GM19452 (cell line): ENCODE data around the gene SYNM.

Experiments
- ATAC-seq: cut with Tn5 transposase; IDR thresholded peaks from one replicate; pipeline ENCODE4 v1.9.1; 2021; ENCODE audit not compliant: unreplicated experiment

Gene SYNM

DNA sequence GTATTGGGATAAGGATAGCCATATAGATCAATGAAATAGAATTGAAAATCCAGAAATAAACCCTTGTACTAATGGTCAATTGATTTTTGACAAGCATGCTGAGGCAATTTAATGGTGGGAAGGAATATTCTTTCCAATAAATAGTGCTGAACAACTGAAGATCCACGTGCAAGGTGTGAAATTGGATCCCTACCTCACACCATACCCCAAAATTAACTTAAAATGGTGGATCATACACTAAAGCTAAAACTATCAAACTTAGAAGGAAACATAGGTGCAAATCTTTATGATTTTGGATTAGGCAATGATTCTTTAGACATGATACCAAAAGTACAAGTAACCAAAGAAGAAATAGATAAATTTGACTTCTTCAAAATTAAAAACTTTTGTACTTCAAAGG is 22.1 kb upstream of the SYNM start:
- no peak for ATAC-seq

DNA sequence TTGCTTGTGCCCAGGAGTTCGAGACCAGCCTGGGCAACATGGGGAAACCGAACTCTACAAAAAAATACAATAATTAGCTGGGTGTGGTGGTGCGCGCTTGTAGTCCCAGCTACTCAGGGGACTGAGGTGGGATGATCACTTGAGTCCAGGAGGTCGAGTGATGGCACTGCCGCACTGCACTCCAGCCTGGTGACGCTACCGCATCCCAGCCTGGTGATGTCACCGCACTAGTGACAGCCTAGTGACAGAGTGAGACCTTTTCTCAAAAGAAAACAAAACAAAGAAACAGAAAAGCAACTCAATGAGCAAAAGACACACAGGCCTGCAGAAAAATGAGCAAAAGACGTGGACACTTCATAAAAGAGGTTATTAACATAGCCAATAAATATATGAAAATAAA is 19.9 kb upstream of the SYNM start:
- no peak for ATAC-seq

DNA sequence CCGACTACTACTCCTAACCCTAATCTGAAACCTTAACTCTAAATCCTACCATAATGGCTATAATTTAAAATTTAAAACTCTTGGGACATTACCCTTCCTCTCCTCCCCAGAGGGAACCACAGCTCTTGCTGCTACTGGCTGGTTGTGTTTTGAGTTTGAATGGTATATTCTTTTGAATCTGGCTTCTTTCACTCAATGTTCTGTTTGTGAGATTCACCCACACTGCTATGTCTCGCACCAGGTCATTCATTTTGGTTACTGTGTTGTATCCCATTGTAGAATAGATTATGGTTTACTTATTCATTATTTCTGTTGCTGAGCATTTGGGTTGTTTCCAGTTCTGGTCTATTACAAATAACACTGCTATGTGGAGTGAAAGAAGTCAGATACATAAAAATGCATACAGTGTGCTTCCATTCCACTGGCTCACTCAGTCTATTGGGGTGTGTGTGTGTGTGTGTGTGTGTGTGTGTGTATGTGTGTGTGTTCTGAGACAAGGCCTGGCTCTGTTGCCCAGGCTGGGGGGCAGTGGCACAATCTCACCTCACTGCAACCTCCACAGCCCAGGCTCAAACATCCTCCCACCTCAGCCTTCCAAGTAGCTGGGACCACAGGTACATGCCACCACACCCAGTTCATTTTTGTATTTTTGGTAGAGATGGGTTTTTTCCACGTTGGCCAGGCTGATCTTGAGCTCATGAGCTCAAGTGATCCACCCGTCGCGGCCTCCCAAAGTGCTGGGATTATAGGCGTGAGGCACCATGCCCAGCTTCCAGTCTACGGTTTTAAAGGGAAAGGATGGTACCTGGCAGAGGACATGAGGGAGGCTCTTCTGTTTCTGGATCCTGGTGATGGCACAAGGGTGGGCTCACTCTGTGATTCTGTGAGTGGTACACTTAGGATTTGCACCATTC is 19.2 kb upstream of the SYNM start:
- ATAC-seq, result no peak

DNA sequence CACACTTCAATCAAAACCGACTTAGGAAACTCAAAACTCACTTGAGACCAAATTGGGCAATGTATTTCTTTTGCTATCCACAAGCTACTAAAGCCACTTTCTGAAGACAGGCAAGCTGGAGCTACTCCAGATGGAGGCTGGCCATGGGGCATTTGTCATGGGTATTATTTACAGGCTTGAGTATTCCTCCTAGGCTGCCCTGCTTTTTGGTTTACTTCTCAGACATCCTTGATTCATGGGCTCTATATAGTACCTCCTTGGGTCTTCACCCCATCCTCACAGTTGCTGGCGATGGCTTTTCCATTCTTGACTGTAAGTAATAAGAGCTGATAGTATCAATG is 18.6 kb upstream of the SYNM start:
- no peak for ATAC-seq

DNA sequence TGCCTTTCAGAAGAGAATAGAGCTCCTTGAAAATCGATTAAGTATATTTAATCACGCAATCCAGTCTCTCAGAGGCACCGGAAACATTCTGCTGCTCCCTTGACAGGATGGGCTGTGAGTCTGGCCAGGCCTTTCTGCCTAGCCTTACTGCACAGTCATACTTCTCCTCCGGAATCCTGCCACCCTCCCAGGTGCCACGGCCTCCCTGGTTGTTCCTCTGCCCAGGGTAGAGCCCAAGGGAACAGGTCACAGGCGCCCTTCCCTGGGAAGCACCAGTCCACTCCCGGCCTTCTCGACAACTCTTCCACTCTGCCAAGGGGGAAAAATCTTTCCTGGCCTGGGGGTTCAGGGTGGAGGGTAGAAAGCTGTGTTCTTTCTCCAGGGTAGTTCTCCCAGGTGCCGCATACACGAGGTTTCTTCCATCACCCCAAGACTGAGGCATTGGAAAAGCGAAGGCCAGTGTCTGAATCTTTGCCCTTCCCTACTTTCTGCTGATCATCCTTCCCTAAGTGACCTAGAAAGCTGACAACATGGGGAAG is 17.4 kb upstream of the SYNM start:
- ATAC-seq, result no peak

DNA sequence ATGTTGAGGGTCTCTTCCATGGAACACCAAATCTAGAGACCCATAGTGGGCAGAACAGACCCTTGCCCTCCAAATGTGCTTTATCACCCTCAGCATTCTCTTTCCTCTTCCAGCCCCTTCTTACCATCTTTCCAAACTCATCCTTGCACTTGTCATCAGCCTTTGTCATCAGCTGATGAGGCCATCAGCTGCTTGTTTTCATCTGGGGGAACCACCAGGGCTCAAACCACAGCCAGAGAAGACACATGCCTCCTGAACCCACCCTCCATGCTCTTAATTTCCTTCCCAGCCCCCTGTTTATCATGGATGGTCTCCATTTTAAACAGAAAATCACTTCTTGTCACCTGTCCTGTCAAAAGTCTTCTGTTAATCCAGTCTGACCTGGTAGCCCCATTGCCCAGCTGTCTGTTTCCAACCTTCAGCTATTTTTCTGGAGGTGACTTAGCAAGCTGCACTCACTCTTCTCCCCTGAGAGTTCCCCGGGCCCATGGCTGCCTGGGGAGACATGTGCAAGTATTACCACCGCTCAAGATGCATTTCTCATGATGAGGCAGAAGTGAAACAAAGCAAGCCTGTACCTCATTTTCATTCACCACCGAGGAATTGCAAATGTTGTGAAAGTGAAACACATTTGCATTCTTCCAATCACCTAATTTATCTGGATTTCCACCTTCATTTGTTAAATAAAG is 14.7 kb upstream of the SYNM start:
- ATAC-seq, result peak; percentile 100

DNA sequence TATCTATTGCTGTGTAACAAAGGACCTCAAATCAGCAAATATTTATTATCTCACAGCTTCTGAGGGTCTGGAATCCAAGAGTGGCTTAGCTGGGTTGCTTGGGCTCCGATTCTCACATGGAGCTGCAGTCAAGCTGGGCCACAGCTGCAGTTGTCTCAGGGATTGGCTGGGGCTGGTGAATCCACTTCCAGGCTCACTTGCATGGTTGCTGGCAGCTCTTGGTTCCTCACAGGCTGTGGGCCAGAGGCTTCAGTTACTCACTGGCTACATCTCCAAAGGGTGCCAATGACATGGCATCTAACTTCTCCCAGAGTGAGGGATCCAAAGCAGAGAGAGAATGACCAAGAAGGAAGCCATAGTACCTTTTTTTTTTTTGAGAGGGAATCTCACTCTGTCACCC is 13.9 kb upstream of the SYNM start:
- ATAC-seq, result no peak

DNA sequence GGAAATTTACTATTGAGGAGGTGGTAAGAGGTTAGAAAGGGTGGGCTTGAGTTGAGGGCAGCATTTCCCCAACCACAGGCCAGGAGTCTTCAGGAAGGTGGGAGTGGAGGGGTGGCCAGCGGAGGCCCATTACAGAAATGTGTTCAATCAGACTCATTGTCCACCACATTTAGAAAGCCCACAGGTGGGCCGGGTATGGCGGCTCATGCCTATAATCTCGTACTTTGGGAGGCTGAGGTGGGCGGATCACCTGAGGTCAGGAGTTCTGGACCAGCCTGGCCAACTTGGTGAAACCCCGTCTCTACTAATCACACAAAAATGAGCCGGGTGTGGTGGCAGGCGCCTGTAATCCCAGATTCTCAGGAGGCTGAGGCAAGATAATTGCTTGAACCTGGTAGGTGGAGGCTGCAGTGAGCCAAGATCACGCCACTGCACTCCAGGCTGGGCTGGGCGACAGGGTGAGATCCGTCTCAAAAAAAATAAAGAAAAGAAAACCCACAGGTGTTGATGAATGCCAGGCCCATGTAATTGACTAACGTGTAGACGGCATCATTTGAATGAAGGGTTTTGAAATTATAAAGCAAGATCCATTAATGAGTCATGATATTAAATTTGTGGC is 12.2 kb upstream of the SYNM start:
- no peak for ATAC-seq

DNA sequence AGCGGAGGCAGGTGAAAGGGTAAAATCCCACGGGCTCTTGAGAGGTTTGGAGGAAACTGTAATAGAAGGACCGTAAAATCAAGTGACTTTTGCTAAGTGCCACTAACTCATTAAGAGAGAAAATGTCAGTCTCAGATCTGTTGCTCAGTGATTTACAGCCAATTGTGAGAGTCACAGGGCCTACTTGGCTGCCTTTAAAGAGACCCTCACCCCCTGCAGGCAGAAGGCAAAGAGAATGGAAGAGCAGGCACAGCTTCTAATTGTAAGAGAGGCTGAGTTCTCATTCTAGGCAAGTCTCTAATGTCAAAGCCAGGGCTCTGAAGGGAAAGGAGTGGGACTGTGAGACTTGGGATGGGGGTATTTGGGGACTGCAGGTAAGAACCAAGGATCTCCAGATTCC is 9.3 kb upstream of the SYNM start:
- ATAC-seq, result no peak

DNA sequence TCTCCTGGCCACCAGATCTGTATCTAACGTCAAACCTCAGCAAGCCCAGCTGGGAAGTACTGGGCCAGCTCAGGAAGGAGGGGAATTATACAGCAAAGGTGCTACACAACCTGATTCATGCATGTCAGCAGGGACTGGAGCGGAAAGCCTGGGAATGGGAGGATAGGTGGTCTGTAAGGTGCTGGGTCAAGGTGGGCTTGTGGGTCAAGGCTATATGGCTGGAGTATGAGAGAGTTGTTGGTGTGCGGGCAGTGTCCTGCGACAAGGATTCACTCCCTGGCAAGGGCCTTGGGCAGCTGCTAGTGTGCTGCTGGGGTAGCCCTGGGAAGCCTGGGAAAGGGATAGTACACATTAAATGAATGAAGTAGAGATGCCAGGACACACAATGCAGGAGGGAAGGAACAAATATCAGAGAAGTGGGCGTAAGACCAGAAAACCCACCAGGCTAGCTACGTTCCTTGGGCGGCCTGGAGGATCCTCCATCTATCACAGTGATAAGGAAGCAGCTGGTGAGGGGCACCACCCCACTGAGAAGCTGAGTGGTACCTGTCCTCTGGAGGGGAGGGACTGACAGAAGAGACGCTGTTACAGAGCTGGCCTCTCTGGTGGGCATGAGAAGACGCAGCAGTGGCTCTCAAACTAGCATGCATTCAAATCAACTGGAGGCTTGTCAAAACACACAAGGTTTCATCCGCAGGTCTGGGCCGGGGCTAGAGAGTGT is 8.5 kb upstream of the SYNM start:
- ATAC-seq, result no peak

DNA sequence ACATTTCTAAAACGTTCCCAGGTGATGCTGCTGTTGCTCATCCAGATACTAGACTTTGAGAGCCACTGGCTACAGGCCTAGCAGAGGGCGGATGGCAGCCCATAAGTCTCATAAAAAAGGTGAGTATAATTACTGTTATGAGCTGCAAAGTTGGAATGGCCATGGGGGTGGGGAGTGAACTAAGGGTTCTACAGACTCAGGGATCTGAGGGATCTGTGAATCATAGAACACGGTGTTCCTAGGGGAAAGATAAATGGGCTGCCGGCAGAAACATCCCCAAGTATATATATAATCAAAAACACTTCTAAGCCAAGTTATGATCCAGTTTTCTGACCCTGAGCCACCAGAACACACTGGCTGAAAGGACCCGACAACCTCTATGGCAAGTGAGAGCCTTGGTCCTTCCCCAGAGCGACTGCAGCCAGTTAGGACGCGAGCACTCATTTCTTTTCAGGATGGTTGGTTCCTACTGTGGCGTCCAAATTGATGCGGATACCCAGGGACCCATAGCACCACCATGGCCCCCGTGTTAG is 7.9 kb upstream of the SYNM start:
- ATAC-seq, result no peak

DNA sequence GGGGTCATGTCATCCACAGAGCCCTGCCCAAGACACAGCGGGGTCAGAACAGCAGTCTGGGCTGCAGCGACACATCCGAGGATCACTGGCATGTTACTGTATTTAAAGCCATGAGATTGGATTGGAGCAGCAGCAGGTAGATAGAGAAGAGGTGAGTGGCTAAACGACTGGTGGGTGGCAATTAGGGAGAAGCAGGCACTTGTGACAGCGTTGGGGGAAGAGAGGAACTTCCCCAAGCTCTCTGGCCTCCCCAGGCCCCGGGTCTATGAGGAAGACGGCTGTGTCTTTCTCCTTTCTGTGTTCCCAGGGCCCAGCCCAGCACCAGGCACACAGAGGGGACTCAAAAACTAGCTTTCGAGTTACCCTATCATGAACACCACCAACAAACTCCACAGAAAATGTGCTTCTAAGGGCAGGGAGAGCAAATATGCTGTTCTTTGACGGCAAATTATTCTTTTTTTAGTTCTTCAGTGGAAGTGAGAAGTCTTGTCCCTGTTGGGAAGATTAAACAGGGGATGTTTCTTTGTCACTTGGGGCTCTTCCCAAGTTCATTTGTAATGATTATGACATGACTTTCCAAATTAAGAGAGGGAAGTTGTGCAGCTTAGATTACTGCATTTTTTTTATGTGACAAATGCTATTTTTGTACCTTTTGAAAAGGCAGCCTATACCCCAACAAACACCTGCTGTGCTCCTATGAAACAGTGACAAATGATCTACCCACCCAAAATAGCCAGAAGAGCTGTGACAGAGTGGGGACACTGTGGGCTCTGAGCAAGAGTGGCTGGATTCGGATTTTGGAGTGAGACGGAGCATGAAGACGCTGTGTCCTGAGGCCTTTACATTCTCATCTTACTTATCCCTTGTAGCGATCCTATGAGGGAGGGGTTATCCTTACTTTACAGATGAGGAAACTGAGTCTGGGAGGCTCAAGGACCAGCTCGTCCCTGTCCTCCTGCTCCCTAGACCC is 7.2 kb upstream of the SYNM start:
- ATAC-seq, result no peak

DNA sequence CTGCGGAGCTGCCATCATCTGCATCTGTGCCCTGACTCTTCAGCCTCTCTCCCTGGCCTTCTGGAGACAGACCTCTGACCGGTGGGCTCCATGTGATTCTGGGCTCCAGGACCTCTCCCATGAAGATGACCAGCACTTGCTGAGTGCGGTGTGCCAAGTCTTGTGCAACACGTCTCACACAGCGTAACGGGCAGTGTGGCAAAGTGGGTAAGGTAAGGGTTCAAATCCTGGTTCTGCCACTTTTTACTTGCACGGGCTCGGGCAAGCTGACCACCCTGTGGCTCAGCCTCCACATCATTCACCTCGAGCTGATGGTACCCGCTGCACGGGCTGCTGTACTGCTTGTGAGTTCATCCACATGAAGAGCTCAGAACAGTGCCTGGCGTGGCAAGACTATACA is 6.5 kb upstream of the SYNM start:
- ATAC-seq, result no peak

DNA sequence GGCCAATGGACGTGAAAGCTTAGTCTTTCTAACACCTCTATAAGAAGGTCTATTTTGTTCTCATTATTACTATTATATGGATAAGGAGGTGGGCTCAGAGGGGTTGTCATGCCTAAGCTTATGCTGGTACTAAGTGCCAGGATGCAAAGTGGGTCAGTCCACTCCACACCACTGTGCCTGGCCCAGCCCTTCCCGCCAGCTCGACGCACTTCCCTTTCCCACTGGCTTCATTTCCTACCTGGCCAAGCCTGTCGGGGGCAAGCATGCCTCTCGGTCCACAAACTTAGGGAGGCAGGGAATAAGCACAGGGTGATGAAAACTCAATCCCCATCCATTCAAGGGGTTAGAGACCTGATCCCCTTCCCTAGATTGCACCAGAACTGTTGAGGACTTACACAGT is 5.9 kb upstream of the SYNM start:
- no peak for ATAC-seq

DNA sequence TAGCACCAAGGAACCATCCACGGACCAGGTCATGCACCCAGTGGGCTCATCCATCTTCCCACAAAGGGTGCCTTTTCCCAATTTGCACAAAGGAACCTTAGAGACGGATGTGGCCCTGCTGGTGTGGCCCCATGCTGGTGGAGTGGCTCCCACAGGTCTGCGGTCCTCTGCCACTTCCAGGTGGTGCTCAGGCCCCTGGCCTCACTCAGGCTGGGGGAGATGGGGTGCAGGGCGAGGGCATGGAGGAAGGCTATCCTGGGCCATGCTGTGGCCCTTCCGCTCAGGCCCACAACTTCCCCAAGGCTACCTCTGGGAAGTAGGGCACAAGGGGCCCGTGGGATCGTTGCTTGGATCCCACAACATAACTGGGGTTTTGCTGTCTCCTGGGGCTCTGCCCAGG is 5.2 kb upstream of the SYNM start:
- ATAC-seq, result no peak

DNA sequence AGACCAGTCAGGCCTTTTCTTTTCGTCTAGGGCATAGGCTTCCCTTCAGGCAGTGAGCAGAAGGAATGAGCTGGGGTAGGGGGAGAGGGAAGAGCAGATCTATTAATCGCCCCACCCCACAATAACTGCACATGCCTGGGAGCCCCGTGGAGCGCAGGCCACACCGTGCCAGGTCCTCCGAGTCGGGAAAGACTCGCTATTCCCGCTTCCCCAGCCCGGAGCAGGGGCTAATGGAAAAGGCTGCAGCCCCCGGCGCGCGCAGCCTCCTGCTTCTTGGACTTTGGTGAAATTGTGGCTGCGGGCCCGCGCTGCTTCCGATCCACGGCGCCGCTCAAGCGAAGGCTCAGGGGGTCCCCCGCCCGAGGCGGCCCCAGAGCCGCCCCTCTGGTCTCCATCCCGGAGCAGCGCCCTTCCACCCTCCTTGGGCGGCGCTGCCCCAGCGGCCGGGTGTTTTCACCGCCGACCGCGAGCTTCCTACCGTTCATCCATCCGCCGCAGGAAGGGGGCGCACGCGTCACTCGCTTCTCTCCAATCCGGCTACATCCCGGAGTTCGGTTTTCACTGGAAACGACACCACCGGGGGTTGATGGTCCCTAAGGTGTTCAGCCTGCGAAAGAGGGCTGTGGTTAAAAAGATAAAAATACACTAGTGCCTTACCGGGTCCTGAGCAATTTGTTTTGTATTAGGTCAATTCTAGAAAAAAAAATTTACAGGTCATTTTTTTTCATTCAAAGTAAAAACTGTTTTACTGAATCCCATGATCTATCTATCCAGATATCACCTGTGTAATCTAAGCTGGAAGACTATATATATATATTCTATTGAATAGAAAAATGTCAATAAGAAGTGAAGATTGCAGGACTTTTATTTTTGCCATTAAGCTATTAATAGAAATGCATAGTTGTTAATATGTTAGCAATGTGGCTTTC is 4.4 kb upstream of the SYNM start:
- no peak for ATAC-seq

DNA sequence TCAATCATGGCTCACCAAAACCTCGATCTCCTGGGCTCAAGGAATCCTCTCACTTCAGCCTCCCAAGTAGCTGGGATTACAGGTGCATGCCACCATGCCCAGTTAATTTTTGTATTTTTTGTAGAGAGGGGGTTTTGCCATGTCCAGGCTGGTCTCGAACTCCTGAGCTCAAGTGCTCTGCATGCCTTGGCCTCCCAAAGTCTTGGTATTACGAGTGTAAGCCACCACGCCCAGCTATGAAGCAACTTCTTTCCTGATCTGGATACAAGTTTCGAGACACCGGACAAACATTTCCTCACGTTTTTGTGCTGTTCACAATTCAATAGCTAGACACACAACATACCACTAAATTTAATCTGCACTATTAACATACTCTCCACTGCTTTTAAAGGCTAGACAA is 3.4 kb upstream of the SYNM start:
- no peak for ATAC-seq

DNA sequence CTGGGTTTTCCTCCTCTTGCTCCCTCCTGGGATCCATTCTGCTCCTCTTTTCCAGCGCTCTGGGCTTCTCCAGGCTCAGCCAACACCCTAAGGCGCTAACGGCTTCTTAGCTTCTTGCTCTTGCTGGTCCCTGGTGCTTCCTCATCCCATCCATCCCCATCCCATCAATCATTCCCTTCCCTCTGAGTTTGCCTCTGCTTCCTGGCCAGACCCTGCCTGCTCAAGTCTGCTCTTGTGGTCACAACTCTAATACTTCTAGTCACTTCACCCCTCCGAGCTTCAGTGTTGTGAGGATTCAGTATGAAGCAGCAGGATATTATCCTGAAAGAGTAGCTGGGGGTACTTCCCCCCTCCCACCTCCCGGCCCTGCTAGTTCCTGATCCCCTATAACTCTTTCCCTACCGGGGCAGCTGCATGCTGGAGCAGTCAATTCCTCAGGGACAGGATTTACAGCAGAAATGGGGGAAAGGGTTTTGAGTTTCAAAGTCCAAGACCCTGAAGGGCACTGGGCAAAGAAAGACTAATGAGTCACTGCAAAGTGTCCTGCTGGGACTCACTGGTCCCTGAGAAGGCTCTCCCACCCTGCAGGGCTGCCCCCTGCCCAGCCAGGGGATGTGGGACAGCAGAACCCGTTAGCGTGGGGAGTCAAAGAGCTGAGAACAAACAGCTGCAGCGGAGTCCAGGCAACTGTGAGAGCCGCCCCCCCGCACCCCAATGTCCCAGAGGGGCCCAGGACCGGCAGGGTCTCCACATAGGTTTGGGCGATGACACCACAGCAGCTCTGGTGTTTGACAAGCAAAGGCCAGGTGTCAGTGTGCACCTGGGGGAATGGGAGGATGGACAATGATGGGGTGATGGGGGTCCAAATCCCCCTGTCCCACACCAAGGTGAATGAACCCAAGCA is 2.3 kb upstream of the SYNM start:
- ATAC-seq, result no peak
